Measurements from ENCODE around the gene ETHE1.
"Not testable (repeated sequence)": the region's sequence is repeated elsewhere in the genome, so short reads cannot be mapped to it uniquely, and the experiment has no call there.

ETHE1 gene

GRCh38 chr19:43551399-43552197 is 24.6 kb upstream of the ETHE1 start:
- no peak for DNase-seq

- no peak for DNase-seq
Measured at GRCh38 chr19:43548706-43549105, 21.7 kb upstream of the ETHE1 start.

DNA sequence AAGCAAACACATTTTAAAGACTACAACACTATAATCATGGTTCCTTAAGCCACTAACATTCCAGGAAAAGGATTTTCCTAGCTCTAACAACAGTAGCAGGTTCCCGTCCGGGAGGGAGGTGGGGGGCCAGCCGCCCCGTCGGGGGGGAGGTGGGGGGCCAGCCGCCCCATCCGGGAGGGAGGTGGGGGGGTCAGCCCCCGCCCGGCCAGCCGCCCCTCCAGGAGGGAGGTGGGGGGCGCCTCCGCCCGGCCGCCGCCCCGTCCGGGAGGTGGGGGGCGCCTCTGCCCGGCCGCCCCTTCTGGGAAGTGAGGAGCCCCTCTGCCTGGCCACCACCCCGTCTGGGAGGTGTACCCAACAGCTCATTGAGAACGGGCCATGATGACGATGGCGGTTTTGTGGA is 20.9 kb upstream of the ETHE1 start:
- not testable (repeated sequence) for DNase-seq

DNA sequence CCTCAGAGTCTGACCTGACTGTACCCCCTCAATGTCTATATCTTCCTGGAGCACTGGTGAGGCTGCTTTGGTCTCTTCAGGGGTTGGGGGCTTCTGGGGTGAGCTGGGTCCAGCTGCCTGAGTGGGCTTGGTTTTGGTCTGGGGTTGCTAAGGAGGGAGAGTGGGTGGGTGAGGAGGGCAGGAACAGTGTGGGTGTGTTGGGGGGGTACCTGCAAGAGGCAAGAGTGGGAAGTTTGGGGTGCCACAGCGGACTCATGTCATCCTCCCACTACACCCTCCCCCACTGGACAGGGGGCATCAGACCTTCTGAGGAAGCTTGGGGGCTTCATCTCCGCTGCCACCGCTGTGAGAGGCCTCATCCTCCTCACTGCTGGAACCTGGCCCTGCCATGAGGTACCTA is 19.6 kb upstream of the ETHE1 start:
- DNase-seq, result no peak

DNA sequence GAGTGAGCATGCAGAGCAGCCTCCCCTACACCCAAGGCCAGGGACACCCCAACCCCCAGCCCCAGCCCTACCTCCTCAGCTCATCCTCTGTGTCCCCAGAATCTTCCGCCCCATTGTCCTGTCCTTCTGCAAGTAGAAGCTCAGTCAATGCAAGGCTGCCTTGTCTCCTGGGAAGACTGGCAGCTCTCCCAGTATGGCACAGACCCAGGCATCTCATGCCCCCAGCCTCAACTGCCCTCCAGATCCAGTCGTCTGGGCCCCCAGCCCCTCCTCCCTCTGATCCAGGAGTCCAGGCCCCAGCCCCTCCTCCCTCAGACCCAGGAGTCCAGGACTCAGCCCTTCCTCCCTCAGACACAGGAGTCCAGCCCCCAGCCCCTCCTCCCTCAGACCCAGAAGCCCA is 19.0 kb upstream of the ETHE1 start:
- no peak for DNase-seq

DNA sequence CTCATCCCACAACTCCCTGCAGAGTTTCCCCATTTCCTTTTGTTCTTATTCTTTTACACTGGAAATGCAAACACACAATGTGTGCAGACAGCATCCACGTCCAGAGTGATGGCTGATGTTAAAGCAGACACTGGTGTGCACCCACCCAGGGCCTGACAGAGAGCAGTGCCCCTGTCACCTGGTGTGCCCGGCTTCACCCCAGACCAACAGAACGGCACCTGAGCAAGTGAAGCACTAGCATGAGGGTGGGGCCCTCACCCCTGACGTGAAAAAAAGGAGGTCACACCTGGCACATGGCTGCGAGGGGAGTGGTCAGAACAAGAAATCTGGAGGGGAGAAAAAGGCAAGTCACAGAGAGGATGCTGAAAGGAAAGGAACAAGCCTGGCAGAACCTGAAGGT is 18.3 kb upstream of the ETHE1 start:
- DNase-seq, result no peak

DNA sequence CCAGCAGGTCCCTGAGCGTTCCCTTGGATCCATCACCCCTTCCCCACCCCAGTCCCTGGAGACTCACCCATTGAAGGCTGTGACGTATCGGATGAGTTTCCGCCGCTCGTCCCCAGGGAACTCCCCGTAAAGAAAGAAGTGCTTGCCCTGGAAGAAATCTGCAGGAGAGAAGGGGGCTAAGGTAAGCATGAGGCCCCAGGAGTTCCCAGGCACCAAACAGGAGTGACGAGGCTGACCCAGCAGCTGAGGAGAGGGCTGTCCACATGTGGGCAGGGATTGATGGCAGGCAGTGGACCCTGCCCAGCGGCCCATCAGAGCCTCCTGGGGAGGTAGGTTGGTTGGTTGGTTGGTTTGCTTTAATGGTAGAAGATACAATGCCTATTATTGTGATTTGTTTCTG is 17.1 kb upstream of the ETHE1 start:
- no peak for DNase-seq

GRCh38 chr19:43541920-43542650 is 15.1 kb upstream of the ETHE1 start:
- no peak for DNase-seq

DNA sequence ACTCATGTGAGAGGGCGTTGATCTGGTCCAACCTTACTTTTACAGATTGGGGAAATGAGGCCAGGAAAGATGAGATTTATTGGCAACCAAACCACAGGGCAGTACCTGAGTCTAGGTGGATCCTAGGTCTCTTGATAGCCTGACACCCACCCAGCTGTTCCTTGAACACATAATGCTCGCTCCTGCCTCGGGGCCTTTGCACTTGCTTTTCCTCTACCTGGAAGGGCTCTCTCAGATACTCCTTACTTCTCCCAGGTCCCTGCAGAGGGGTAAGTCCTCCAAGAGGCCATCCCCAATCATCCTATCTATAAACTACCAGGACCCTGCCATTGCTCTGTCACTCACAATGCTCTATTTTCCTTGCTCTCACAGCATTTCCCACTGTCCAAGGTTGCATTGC is 13.4 kb upstream of the ETHE1 start:
- DNase-seq, result no peak

DNA sequence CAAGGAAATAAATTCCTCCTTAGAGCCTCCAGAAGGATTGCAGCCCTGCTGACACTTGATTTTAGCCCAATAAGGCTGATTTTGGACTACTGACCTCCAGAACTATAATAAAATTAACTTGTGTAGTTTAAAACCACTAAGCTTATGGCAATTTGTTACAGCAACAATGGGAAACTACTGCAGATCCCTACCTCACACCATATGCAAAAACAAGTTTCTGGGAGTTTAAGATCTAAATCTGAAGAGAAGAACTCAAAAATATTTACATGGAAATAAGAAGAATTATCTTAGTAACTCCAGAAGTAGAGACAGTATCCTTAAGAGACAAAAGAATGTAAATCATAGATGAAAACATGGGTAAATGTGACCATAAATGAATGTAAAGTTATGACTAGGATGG is 11.9 kb upstream of the ETHE1 start:
- no peak for DNase-seq

DNA sequence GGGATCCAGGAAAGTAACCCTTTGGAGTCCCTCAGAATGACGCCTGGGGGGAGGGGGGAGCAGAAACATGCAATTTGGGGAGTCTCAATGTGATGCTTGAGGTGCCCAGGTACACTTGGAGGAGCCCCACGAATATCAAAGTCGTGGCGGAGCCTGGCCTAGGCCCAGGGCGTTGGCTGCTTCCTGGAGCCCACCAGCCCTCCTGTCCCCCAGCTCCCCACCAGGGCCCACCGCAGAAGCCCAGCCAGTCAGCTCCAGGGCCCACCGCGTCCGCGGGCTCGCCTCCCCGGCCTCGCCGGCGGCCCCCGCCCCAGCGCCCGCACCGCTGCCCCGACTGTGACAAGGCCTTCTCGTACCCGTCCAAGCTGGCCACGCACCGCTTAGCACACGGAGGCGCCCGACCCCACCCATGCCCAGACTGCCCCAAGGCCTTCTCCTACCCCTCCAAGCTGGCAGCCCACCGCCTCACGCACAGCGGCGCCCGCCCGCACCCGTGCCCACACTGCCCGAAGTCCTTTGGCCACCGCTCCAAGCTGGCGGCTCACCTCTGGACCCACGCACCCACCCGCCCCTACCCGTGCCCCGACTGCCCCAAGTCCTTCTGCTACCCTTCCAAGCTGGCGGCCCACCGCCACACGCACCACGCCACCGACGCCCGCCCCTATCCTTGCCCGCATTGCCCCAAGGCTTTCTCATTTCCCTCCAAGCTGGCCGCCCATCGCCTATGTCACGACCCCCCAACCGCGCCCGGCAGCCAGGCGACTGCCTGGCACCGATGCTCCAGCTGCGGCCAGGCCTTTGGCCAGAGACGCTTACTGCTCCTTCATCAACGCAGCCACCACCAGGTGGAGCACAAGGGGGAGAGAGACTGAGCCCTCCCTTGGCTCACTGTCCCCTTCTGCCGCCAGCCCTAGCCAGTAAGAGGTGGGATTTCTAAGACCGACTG is 8.1 kb upstream of the ETHE1 start:
- DNase-seq, result peak; percentile 50

DNA sequence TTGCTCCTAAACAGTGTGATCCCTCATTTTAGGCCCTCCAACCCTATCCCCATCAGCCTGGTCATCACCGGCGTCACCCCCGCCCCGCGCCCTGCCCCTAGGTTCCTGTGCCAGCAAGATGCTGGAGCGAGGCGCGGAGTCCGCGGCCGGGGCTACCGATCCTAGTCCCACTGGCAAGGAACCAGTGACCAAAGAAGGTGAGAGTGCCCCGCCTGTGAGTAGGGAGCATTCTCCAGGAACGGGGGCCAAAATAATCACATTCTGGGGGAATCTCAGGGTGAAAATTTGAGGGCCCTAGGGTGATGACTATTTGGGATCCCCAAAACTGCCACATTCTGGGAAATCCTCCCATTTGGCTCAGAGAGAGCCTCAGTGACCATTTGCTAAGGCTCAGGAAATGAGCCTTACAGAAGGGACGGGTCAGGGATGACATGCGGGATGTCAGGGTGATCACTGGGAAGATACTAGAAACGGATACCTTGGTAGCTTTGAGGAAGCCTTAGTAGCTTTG is 7.4 kb upstream of the ETHE1 start:
- DNase-seq, result peak; percentile 37

DNA sequence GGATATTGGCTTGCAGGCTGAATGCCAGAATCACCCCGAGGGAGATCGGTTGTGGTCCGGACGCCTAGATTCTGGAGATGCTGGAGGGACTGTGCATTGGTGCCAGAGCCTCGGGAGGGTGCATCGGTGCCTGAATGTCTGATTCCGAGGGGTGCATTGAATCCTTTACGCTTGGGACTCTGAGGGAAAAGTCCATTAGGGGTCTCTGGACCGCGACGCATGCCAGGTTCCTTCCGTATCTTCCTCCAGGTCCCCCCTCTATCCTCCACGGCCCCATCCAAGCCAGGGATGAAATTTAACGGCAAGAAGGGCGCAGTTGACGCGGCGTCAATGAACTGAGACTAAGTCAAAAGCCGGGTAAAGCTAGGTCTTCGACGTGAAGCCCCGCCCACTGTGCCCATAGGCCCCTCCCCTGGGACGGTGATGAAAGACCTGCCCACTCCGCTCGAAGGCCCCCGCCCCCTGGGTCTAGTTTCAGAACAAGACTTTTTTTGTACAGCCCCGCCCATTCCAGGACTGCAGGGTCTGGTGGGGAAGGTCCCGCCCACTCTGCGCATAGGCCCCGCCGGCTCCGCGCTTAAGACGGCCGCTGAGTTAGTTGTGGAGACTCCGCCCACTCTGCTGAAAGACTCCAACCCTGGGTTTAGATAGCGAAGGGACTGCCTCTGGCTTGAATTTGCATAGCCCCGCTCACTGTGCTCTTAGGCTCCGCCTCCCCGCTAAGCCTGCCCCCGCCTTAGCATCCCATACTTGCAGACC is 6.7 kb upstream of the ETHE1 start:
- DNase-seq, result peak; percentile 100

GRCh38 chr19:43532962-43533545 is 6.1 kb upstream of the ETHE1 start, which contains the start of gene ZNF575:
Gene ZNF575, plus strand, starts transcription at chr19:43533188. Its CDS starts 1,235 bp downstream, at chr19:43534423.
- DNase-seq, result peak; percentile 99

- DNase-seq, result peak; percentile 89
Measured at GRCh38 chr19:43532571-43532961, 5.6 kb upstream of the ETHE1 start.

GRCh38 chr19:43527860-43528622 is 1.0 kb upstream of the ETHE1 start:
- DNase-seq, result no peak

GRCh38 chr19:43525836-43526771 is 897 bp downstream of the ETHE1 start:
- DNase-seq, result peak; percentile 21

DNA sequence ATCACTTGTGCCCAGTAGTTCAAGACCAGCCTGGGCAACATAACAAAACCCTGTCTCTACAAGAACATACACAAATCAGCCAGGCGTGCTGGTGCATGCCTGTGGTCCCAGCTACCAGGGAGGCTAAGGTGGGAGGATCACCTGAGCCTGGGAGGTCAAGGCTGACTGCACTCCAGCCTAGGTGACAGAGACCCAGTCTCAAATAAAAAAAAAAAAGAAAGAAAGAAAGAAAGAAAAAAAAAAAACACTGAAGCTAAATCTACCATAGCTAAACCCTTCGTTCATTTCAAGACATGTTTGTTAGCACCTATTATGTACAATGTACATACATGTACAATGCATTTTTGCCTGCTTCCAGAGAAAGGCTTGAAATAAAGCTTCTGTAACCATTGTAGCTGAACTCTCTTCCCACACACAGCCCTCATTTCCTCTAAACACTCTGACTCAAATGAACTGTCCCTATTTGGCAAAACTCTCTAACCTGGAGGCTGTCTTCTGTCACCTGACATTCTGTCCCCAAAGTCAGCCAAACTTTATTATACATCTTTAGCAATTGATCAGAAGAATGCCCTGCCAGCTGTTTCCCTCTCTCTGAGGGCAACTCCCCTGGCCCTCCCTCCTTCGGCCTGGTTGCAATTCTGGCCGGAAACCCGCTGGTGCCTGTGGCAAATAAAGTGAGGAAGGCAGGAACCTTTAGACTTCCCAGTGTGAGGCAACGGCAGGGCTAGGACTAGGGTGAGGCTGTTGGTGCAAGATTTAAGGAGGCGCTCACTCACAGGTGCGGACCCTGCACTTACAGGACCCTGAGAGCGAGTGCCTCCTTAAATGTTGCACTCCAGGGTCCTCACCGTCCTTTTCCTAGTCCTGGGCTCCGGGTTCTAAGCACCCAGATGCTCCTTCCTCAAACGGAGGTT is 1.8 kb downstream of the ETHE1 start:
- peak; percentile 49 for DNase-seq

- DNase-seq, result not testable (repeated sequence)
Measured at GRCh38 chr19:43523696-43524095, 3.3 kb downstream of the ETHE1 start.

Data from NCI-H69 (cell line).